Measurements from ENCODE around the gene MAIP1.

Gene MAIP1

GRCh38 chr2:199950396-199950795 lies 5.0 kb upstream of the MAIP1 start:
- DNase-seq (ENCODE audit: low read depth), result no peak

- no peak for DNase-seq (ENCODE audit: low read depth)
These were observed 4.4 kb upstream of the MAIP1 start for GRCh38 chr2:199951023-199951422.

- no peak for DNase-seq (ENCODE audit: low read depth)
These were observed 409 bp upstream of the MAIP1 start for GRCh38 chr2:199955007-199955338.

- DNase-seq (ENCODE audit: low read depth), result no peak
These were observed 639 bp downstream of the MAIP1 start for GRCh38 chr2:199956062-199956380.

DNA sequence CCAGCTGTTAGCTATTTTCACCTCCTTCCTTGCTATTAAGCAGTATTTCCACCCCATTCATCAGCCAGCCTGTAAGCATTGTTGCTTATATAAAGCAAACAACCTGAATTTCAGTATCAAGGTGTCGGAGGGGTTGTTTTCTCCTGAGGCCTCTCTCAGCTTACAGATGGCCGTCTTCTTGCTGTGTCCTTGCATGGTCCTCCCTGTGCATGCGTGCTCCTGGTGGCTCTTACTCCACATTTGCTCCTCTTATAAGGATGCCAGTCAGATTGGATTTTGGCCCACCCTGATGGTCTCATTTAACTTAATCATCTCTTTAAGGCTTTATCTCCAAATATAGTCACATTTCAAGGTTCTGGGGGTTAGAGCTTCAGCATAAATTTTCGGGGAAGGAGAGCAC lies 2.6 kb downstream of the MAIP1 start:
- no peak for DNase-seq (ENCODE audit: low read depth)

DNA sequence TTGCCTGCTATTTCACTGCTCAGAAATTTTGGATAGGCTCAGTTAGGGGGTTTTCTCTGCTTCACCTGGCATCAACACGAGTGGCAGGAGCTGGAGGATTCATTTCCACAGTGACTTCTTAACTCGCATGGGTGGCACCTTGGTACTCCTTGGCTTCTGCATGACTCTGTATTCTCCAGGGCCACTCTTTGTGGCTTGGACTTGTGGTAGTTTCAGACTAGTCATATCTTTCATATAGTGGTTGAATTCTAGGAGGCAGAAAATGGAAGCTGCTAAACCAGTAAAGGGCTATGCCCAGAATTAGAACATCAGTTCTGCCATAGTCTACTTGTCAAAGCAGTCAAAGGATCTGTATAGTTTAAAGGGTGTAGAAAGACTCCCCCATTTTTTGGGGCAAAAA lies 6.8 kb downstream of the MAIP1 start:
- no peak for DNase-seq (ENCODE audit: low read depth)

DNA sequence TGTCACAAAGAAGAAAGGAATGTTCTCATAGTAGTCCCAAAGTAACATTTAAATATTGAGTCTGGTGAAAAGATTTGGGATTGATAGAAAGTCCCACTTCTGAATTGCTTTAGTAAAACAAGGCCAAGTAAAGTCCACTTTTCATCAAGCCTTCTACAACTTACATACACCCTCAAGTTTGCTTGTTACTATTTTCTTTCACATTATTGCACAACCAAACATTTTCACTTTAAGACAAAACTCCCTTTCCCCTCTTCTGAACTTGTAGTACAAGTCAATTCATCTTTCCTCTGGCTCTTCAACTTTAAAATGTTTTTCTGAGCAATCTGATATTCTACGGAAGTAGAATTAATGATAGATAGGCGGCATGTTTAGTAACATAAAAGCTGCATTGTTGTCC lies 11.0 kb downstream of the MAIP1 start:
- no peak for DNase-seq (ENCODE audit: low read depth)

DNA sequence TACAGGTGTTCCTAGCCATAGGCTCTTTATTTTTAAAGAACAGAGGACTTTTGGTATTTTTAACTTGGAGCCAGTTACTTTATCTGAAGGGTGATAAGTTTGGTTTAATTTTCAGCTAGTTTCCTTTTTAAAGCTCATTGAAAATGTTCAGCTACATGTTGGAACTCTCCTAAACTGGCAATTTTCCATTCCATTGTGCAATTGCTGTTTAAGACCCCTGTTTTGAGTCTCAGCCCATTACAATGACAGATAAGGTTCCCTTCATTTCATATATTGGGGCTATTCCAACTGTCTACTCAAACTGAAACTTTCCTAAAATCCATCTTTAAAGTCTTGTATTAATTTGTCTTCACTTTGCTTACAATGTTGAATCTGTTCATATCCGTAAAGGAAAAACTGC lies 11.6 kb downstream of the MAIP1 start:
- DNase-seq (ENCODE audit: low read depth), result no peak

GRCh38 chr2:199968126-199968525 lies 12.7 kb downstream of the MAIP1 start:
- no peak for DNase-seq (ENCODE audit: low read depth)

DNA sequence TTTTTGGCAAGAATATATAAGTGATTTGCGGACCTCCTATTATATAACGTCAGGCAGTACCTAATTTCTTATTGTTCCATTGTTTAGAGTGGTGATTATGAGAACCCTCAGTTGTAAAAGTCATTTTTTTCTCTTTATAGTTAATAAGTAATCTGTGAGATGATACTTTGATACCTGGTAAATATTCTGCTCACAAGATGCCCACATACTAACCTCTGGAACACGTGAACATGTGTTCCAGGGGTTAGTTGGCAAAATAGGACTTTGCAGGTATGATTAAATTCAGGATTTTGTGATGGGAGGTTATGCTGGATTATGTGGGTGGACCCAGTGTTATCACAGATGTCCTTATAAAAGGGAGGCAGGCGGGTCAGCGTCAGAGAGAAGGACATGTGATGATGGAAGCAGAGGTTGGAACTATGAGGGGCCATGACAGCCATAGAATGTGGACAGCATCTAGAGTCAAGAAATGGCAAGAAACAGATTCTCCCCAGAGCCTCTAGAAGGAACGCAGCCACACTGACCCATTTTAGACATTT lies 16.8 kb downstream of the MAIP1 start:
- no peak for DNase-seq (ENCODE audit: low read depth)

DNA sequence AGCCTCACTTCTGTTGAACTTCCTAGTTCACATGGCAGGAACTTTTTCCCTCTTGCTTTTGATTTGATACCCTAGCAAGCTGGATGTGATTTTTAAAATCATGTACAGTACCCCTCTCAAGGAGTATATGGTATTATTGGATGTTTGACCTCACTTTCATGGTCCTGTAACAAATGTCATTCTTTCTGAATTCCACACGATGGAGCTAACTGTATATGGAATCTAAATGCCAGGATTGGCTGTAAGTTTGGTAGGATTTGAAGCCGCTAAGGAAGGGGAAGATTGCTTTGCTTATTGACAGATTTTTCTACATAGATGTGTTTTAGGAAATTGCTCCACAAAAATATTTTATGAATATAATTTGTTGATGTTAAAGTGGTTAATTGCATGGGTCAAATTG lies 18.3 kb downstream of the MAIP1 start:
- no peak for DNase-seq (ENCODE audit: low read depth)

DNA sequence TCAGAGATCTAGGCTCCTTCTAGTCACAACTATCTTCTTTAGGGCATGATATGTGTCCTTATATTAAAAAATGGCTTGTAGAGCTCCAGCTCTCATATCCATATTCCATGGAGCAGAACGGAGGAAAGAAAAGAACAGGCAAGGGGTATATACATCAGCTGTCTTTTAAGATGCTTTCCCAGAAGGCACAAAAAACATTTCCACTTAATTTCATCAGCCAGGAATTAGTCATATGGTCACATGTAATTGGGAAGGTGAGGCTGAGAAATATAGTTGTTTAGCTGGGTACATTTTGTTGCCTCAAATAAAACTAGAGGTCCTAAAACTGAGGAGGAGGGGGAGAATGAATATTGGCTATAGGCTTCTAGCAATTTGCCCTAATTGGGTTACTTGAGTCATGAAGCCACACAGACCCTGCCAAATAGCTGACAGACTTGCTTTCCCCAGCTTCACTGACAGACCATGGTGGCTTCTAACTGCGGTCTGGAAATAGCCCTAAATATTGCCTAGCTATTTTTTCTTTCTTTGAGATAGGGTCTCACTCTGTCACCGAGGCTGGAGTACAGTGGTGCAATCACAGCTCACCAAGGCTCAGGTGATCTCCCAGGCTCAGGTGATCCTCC lies 20.0 kb downstream of the MAIP1 start:
- DNase-seq (ENCODE audit: low read depth), result no peak

DNA sequence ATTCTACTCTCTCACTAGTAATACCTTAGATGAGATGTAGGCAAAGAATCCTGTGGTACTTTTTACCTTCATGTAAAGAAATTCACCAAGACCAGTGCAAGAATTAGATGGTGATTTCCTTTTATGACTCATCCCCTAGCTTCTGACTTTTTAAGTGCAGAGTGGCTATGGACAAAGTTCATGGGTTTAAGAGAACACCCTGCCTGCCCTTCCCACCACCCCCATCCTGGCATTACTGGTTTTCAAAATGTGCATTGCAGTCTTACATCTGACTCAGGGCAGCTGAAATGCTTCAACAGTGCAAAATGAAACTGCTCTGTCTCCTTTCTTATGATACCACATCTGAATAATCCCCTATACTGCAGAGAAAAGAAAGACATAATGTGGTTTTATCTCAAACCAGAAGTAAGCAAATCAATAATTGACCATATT lies 22.6 kb downstream of the MAIP1 start:
- no peak for DNase-seq (ENCODE audit: low read depth)

DNA sequence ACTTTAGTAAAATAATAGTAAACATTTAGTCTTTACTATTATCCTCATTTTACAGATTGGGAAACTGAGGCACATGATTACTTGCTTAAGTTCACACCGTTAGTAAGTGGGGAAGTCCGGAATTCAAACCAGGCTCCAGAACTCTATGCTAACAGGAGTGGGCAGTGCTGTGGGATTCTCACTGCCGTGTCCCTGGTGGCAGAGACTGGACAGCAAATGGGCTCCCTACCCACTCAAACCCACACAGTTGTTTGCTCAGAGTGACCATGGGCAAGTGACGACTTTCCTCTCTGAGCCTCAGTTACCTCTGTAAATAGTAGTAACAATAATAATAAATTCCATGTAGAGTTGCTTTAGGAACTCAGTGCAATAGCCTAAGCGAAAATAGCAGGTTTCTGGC lies 24.0 kb downstream of the MAIP1 start:
- DNase-seq (ENCODE audit: low read depth), result no peak

DNA sequence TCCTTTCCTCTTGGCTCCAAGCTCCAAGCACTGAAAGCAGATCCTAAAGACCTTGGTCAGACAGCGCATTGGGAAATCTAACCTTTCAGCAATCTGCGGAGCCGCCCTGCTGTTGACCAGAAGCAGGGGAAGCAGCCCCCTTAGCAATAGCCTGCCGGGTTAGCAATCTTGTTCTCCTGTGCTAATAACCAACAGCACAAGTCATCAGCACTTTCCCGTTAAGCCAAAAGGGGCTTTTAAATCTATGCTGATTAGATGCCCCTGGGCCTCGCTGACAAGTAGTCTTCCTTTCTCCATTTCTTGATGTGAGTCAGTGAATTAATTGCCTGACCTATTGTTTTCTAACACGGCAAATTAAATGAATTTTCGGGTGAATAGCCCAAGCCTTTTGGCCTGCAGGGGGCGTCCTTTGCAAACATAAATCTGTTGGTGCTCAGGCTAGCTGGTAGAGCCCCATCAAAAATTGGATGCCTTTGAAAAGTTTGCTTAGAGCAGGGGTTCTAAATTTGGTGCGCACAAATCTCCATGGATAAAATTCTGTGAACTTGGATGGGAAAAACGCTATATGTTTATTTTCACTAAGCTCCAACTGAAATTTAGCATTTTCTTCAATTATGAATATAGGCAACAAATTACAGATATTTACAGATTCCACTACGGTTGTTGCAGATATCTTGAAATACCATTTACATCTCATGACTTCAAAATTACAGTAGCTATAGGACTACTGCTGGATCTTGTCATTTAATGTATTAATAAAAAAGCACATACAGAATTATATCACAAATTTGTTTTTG lies 24.6 kb downstream of the MAIP1 start:
- peak; percentile 70 for DNase-seq (ENCODE audit: low read depth)

DNA sequence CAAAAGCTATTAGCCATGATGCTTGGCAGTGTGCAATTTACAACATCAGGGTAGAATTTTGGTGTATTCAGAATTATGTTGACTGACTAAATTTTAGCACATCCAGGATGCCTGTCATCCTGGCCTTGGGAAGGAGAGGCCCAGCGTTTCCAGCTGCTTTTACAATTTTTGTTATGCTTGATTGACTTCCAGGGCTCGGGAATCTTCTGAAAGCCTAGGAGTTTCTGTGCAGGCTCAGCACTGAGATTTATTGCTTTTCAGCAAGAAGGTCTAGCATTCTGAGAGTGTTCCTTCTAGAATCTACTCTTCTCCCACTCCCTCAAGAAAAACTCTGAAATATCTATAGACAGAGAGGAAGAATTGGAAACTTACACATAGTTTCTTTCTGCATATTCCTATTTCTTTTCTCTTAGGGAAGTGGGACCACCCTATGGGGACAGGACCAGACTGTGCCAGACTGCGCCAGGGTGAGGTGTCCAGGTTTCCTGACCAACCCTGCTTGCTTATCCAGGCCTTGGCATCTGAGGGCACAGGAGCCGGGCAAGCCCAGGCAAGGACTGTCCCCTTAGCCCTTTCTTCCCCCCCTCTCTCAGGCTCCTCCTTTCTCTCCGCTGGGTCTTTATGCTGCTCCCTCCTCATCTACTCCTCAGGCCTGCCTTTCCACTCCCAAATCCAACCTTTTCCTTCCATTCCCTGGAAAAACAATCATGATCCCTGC lies 26.9 kb downstream of the MAIP1 start:
- no peak for DNase-seq (ENCODE audit: low read depth)

GRCh38 chr2:199983534-199983933 lies 28.2 kb downstream of the MAIP1 start:
- no peak for DNase-seq (ENCODE audit: low read depth)

- DNase-seq (ENCODE audit: low read depth), result no peak
These were observed 28.8 kb downstream of the MAIP1 start for GRCh38 chr2:199984159-199984558.

GRCh38 chr2:199984755-199985154 lies 29.4 kb downstream of the MAIP1 start:
- no peak for DNase-seq (ENCODE audit: low read depth)

- DNase-seq (ENCODE audit: low read depth), result peak; percentile 49
These were observed 30.3 kb downstream of the MAIP1 start for GRCh38 chr2:199985625-199986207.

DNA sequence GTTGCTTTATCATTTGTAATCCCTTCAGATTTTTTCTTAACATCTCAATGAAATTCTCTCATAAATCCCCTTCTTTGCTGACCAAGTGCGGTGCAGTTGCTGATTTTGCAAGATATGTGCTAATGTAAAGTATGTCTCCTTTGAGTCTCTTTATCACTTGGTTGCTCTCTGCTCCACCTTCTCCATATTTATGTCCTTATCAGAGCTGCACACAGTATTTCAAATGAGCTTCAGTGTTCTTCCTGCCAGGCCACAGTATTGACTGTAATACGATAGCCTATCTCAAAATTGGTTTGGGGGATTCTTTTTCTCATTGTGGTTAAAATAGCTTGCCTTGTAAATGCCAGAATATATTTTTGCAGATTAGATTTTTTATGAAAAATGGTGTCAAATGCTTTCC lies 32.2 kb downstream of the MAIP1 start:
- no peak for DNase-seq (ENCODE audit: low read depth)

- DNase-seq (ENCODE audit: low read depth), result no peak
These were observed 32.8 kb downstream of the MAIP1 start for GRCh38 chr2:199988151-199988550.

- no peak for DNase-seq (ENCODE audit: low read depth)
These were observed 34.4 kb downstream of the MAIP1 start for GRCh38 chr2:199989822-199990221.

Measured in GM04504 (cell line).